GM23338 (cell line): Measurements from ENCODE around the gene SOS1. TPM values are rescaled to one million over a fixed set of nuclear protein-coding genes. Genes with fewer than 3 reads are reported as not detected.

Experiments used
- ATAC-seq: fragments of 200-7000 bp; cut with Tn5 transposase; 3 replicates; pipeline ENCODE4 v1.9.1; 2020
- DNase-seq: peaks from one replicate; pipeline ENCODE4 v3.0.0-alpha.2; 2015; ENCODE audit warnings: low spot score
- H2AFZ ChIP-seq: fragments of 200-600 bp; sonication (generic); 2 replicates; pipeline ENCODE4 v1.8.0; 2016; ENCODE audit warnings: antibody characterized with exemption, mild to moderate bottlenecking, moderate library complexity
- H3F3A ChIP-seq: fragments of 200-600 bp; sonication (generic); replicated peaks from 2 replicates; pipeline ENCODE4 v1.8.0; 2017; ENCODE audit warnings: antibody characterized with exemption, mixed run types, low read depth
- H3K27ac ChIP-seq: fragments of 200-600 bp; sonication (generic); 2 replicates; pipeline ENCODE4 v1.6.1; 2016; ENCODE audit warnings: low read depth
- H3K27me3 ChIP-seq: fragments of 200-600 bp; sonication (generic); 2 replicates; pipeline ENCODE4 v1.8.0; 2016; ENCODE audit warnings: mild to moderate bottlenecking, mixed run types, moderate library complexity; ENCODE audit not compliant: insufficient read depth
- H3K36me3 ChIP-seq: fragments of 200-600 bp; sonication (generic); 2 replicates; pipeline ENCODE4 v1.8.0; 2016; ENCODE audit warnings: mild to moderate bottlenecking; ENCODE audit not compliant: insufficient read depth
- H3K4me1 ChIP-seq: fragments of 200-600 bp; sonication (generic); 2 replicates; pipeline ENCODE4 v1.8.0; 2016; ENCODE audit warnings: mild to moderate bottlenecking, moderate library complexity; ENCODE audit not compliant: insufficient read depth
- H3K4me2 ChIP-seq: fragments of 200-600 bp; sonication (generic); 2 replicates; pipeline ENCODE4 v1.7.1; 2017; ENCODE audit warnings: mixed run types
- H3K4me3 ChIP-seq: fragments of 200-600 bp; sonication (generic); 2 replicates; pipeline ENCODE4 v1.6.1; 2016; ENCODE audit warnings: mixed run types
- H3K79me2 ChIP-seq: fragments of 200-600 bp; sonication (generic); replicated peaks from 2 replicates; pipeline ENCODE4 v1.8.0; 2017; ENCODE audit warnings: mild to moderate bottlenecking; ENCODE audit not compliant: insufficient read depth
- H3K9me2 ChIP-seq: fragments of 200-600 bp; sonication (generic); 2 replicates; pipeline ENCODE4 v1.8.0; 2017; ENCODE audit not compliant: insufficient read depth
- H4K20me1 ChIP-seq: fragments of 200-600 bp; sonication (generic); replicated peaks from 2 replicates; pipeline ENCODE4 v1.8.0; 2017; ENCODE audit warnings: mild to moderate bottlenecking; ENCODE audit not compliant: insufficient read depth
- H3K27ac Mint-ChIP-seq: 2 replicates; pipeline ENCODE4 v1.8.0; 2020; ENCODE audit warnings: inconsistent platforms, mild to moderate bottlenecking, moderate library complexity, mixed read lengths
- H3K27me3 Mint-ChIP-seq: 3 replicates; pipeline ENCODE4 v1.8.0; 2022; ENCODE audit warnings: low read depth, mild to moderate bottlenecking, moderate library complexity, mixed read lengths, inconsistent platforms; ENCODE audit not compliant: insufficient read depth, poor library complexity
- H3K36me3 Mint-ChIP-seq: 3 replicates; pipeline ENCODE4 v1.8.0; 2021; ENCODE audit warnings: low read depth, mild to moderate bottlenecking, inconsistent platforms, moderate library complexity, mixed read lengths
- H3K4me1 Mint-ChIP-seq: 3 replicates; pipeline ENCODE4 v1.8.0; 2020; ENCODE audit warnings: mild to moderate bottlenecking, inconsistent platforms, mixed read lengths
- H3K4me3 Mint-ChIP-seq: 3 replicates; pipeline ENCODE4 v1.8.0; 2021; ENCODE audit warnings: moderate library complexity, mild to moderate bottlenecking, inconsistent platforms, mixed read lengths
- H3K9me3 Mint-ChIP-seq: 3 replicates; pipeline ENCODE4 v1.8.0; 2020; ENCODE audit warnings: moderate library complexity, mild to moderate bottlenecking, inconsistent platforms, mixed read lengths
- CREB1 ChIP-seq: fragments of 250-450 bp; sonication (Bioruptor Pico); IDR thresholded peaks from 2 replicates; pipeline ENCODE4 v1.5.0; 2020; ENCODE audit warnings: low read depth, mild to moderate bottlenecking, moderate library complexity
- CTCF ChIP-seq, 2 experiments: fragments of 200-600 bp in 1 of 2; sonication (generic) in 1 of 2; conservative IDR thresholded peaks; 2 replicates each; pipeline versions ENCODE4 v1.5.1 to v1.6.1; 2016 to 2017; ENCODE audit warnings: antibody characterized with exemption in 2 of 2, low read depth in 2 of 2, mild to moderate bottlenecking in 2 of 2, moderate library complexity in 1 of 2
- ETS1 ChIP-seq: IDR thresholded peaks from 2 replicates; pipeline ENCODE4 v1.6.1; 2016; ENCODE audit warnings: antibody characterized with exemption
- EZH2 ChIP-seq: fragments of 200-600 bp; sonication (generic); IDR thresholded peaks from one replicate; pipeline ENCODE4 v1.8.0; 2017; ENCODE audit warnings: antibody characterized with exemption, mild to moderate bottlenecking, low read depth; ENCODE audit not compliant: unreplicated experiment
- EZH2phosphoT487 ChIP-seq: fragments of 200-600 bp; sonication (generic); IDR thresholded peaks from one replicate; pipeline ENCODE4 v1.8.1; 2018; ENCODE audit warnings: antibody characterized with exemption; ENCODE audit not compliant: unreplicated experiment
- JUNB ChIP-seq: IDR thresholded peaks from one replicate; pipeline ENCODE4 v1.6.1; 2016; ENCODE audit warnings: antibody characterized with exemption; ENCODE audit not compliant: unreplicated experiment
- POLR2AphosphoS5 ChIP-seq: IDR thresholded peaks from 2 replicates; pipeline ENCODE4 v1.6.1; 2016; ENCODE audit warnings: antibody characterized with exemption, low read depth
- ZNF114 ChIP-seq: fragments of 250-450 bp; sonication (Bioruptor Pico); IDR thresholded peaks from 2 replicates; pipeline ENCODE4 v1.5.0; 2020; ENCODE audit warnings: mild to moderate bottlenecking, moderate library complexity
- ZNF331 ChIP-seq: fragments of 250-450 bp; sonication (Bioruptor Pico); IDR thresholded peaks from 2 replicates; pipeline ENCODE4 v1.5.0; 2020; ENCODE audit warnings: low read depth, mild to moderate bottlenecking, moderate library complexity
- ZNF462 ChIP-seq: fragments of 250-450 bp; sonication (Bioruptor Pico); IDR thresholded peaks from 2 replicates; pipeline ENCODE4 v1.5.0; 2020; ENCODE audit warnings: mild to moderate bottlenecking, moderate library complexity
- polyA plus RNA-seq: library from polyadenylated mRNA; unstranded; fragments of >200 nt; fragmentation: Nextera tagmentation; extraction: Ambion mirVana; gene quantifications from 2 replicates; pipeline ENCODE4 v1.2.1, GENCODE V29; 2016
- total RNA-seq: library from RNA; depleted of rRNA; stranded (reverse); fragments of >200 nt; shearing (Covaris generic); gene quantifications from 2 replicates; pipeline ENCODE4 v1.2.3, GENCODE V29; 2014

The SOS1 gene
- total and polyA plus RNA-seq, 2 experiments from 2014 or later = 13.4 to 21.9 TPM

GRCh38 chr2:39107724-39108273 is 13.1 kb downstream of the SOS1 start (continued):
- TF ChIP-seq ZNF462 (CRISPR knock-in tag) (no peak), ETS1 (no peak)

GRCh38 chr2:39107156-39107555 is 13.7 kb downstream of the SOS1 start:
- H3K79me2 ChIP-seq = peaks cover 100% of the 10 kb centered on the region
- peaks cover 27% of the 10 kb centered on the region for H4K20me1 ChIP-seq
- Mint-ChIP-seq H3K4me3 (no peak overlapping the region), H3K36me3 (peaks cover 6% of the 10 kb centered on the region), H3K4me1 (peaks cover 30% of the 10 kb centered on the region), H3K27ac (peak overlapping the region; percentile 1; the same call in 1 of the 2 replicates), H3K27me3 (peaks cover 2% of the 10 kb centered on the region), H3K9me3 (no peaks in the 10 kb centered on the region)
- H3K36me3 ChIP-seq = peaks cover 4% of the 10 kb centered on the region; the same call in 1 of the 2 replicates
- H3K9me2 ChIP-seq = no peaks in the 10 kb centered on the region
- no peak overlapping the region for H3K4me2 ChIP-seq
- DNase-seq = peak; percentile 43
- H3K4me3 ChIP-seq = no peak overlapping the region
- peaks cover 2% of the 10 kb centered on the region; the same call in 1 of the 2 replicates for H3F3A ChIP-seq
- H3K27ac ChIP-seq = peak overlapping the region; percentile 73
- peaks cover 37% of the 10 kb centered on the region for H3K4me1 ChIP-seq
- ATAC-seq = peak; percentile 87
- no peaks in the 10 kb centered on the region for H3K27me3 ChIP-seq
- no peak overlapping the region for H2AFZ ChIP-seq
- no peak for TF ChIP-seq ZNF114 (CRISPR knock-in tag)
- TF ChIP-seq CTCF (conservative IDR thresholded peaks at IDR 0.05; ENCODE audit: low read depth in 2 of 2) = no peak
- no peak for TF ChIP-seq EZH2
- TF ChIP-seq POLR2AphosphoS5 = no peak
- no peak for TF ChIP-seq JUNB
- no peak for TF ChIP-seq CREB1 (CRISPR knock-in tag)
- TF ChIP-seq ZNF331 (CRISPR knock-in tag) = no peak
- no peak for TF ChIP-seq ETS1
- TF ChIP-seq EZH2phosphoT487 = no peak
